DOHH2 (cell line): ENCODE measurements around the gene ZBTB1.
"Not testable (repeated sequence)": the region's sequence is repeated elsewhere in the genome, so short reads cannot be mapped to it uniquely, and the experiment has no call there.

Experiments
- H3F3A ChIP-seq: fragments of 200-600 bp; sonication (generic), shearing (Covaris generic); 2 replicates; pipeline ENCODE4 v1.6.0; 2016; ENCODE audit warnings: antibody characterized with exemption, mild to moderate bottlenecking; ENCODE audit not compliant: control insufficient read depth, insufficient read depth
- H3K27ac ChIP-seq: fragments of 200-600 bp; sonication (generic); 2 replicates; pipeline ENCODE4 v1.5.1; 2014; ENCODE audit warnings: low read depth, mild to moderate bottlenecking, low read length, moderate library complexity
- H3K27me3 ChIP-seq: fragments of 200-600 bp; sonication (generic); 2 replicates; pipeline ENCODE4 v1.6.1; 2014; ENCODE audit warnings: mild to moderate bottlenecking, low read length, mixed read lengths; ENCODE audit not compliant: control insufficient read depth
- H3K36me3 ChIP-seq: fragments of 200-600 bp; sonication (generic); 2 replicates; pipeline ENCODE4 v1.6.1; 2014; ENCODE audit warnings: mild to moderate bottlenecking, low read length, moderate library complexity, mixed read lengths; ENCODE audit not compliant: control insufficient read depth
- H3K4me1 ChIP-seq: fragments of 200-600 bp; sonication (generic); 2 replicates; pipeline ENCODE4 v1.6.1; 2014; ENCODE audit warnings: mild to moderate bottlenecking, low read length, mixed read lengths; ENCODE audit not compliant: control insufficient read depth
- H3K4me2 ChIP-seq: fragments of 200-600 bp; sonication (generic); 2 replicates; pipeline ENCODE4 v1.6.0; 2014; ENCODE audit warnings: mild to moderate bottlenecking, low read length, moderate library complexity
- H3K4me3 ChIP-seq: fragments of 200-600 bp; sonication (generic); 2 replicates; pipeline ENCODE4 v1.5.1; 2014; ENCODE audit warnings: mild to moderate bottlenecking, low read length, mixed read lengths
- H3K79me2 ChIP-seq: fragments of 200-600 bp; sonication (generic); 2 replicates; pipeline ENCODE4 v1.6.1; 2014; ENCODE audit warnings: mild to moderate bottlenecking, low read length, mixed read lengths; ENCODE audit not compliant: control insufficient read depth
- H3K9me2 ChIP-seq: fragments of 200-600 bp; sonication (generic); replicated peaks from 2 replicates; pipeline ENCODE4 v1.6.1; 2014; ENCODE audit warnings: mild to moderate bottlenecking, low read length, mixed read lengths; ENCODE audit not compliant: control insufficient read depth
- H3K9me3 ChIP-seq: fragments of 200-600 bp; sonication (generic); 2 replicates; pipeline ENCODE4 v1.6.1; 2014; ENCODE audit warnings: antibody characterized with exemption, low read length, mixed read lengths; ENCODE audit not compliant: control insufficient read depth, insufficient read depth
- H4K20me1 ChIP-seq: fragments of 200-600 bp; sonication (generic); 2 replicates; pipeline ENCODE4 v1.6.0; 2014; ENCODE audit warnings: low read depth, mild to moderate bottlenecking, antibody characterized with exemption, low read length, moderate library complexity; ENCODE audit not compliant: control insufficient read depth, insufficient read depth
- CTCF ChIP-seq: fragments of 200-600 bp; sonication (generic); IDR thresholded peaks from one replicate; pipeline ENCODE4 v1.5.1; 2014; ENCODE audit warnings: antibody characterized with exemption, mild to moderate bottlenecking, low read depth, low read length; ENCODE audit not compliant: poor library complexity, severe bottlenecking
- EZH2phosphoT487 ChIP-seq: fragments of 200-600 bp; sonication (generic); IDR thresholded peaks from 2 replicates; pipeline ENCODE4 v1.6.1; 2017; ENCODE audit warnings: borderline replicate concordance, mild to moderate bottlenecking, antibody characterized with exemption, low read length, moderate library complexity, mixed read lengths

Gene ZBTB1

GRCh38 chr14:64516969-64517368 lies 12.4 kb downstream of the ZBTB1 start:
- TF ChIP-seq EZH2phosphoT487 (no peak), CTCF (no peak)
- peaks cover 27% of the 10 kb centered on the region for H4K20me1 ChIP-seq
- peaks cover 36% of the 10 kb centered on the region for H3K36me3 ChIP-seq
- H3K9me2 ChIP-seq: no peaks in the 10 kb centered on the region
- H3K4me1 ChIP-seq: no peaks in the 10 kb centered on the region; the same call in 1 of the 2 replicates
- H3K27me3 ChIP-seq: no peaks in the 10 kb centered on the region
- H3K27ac ChIP-seq: no peak overlapping the region
- no peak overlapping the region for H3K4me3 ChIP-seq
- peaks cover 92% of the 10 kb centered on the region for H3K79me2 ChIP-seq
- 0 out of 2 replicates have a peak, but pooled peaks cover 3% of the 10 kb centered on the region for H3F3A ChIP-seq
- no peaks in the 10 kb centered on the region for H3K9me3 ChIP-seq
- H3K4me2 ChIP-seq: no peak overlapping the region

GRCh38 chr14:64517667-64518066 lies 13.1 kb downstream of the ZBTB1 start:
- not testable (repeated sequence) for H3K4me1 ChIP-seq, H3K9me2 ChIP-seq, H3K4me3 ChIP-seq, H3F3A ChIP-seq, H3K9me3 ChIP-seq, H3K27ac ChIP-seq, H3K4me2 ChIP-seq, H3K27me3 ChIP-seq
- Histone ChIP-seq H4K20me1 (peaks cover 21% of the 10 kb centered on the region), H3K36me3 (peaks cover 37% of the 10 kb centered on the region), H3K79me2 (peaks cover 87% of the 10 kb centered on the region)

- no peaks in the 10 kb centered on the region for H3K9me2 ChIP-seq
- H3K27me3 ChIP-seq: no peaks in the 10 kb centered on the region
- H3K79me2 ChIP-seq: peaks cover 87% of the 10 kb centered on the region
- H3F3A ChIP-seq: 0 out of 2 replicates have a peak, but pooled peaks cover 6% of the 10 kb centered on the region
- H3K9me3 ChIP-seq: no peaks in the 10 kb centered on the region
- TF ChIP-seq CTCF (no peak), EZH2phosphoT487 (no peak)
- H3K4me1 ChIP-seq: no peaks in the 10 kb centered on the region; the same call in 1 of the 2 replicates
- peaks cover 37% of the 10 kb centered on the region for H3K36me3 ChIP-seq
- peaks cover 16% of the 10 kb centered on the region; the same call in 1 of the 2 replicates for H4K20me1 ChIP-seq
- H3K4me3 ChIP-seq: no peak overlapping the region
- H3K27ac ChIP-seq: no peak overlapping the region
- no peak overlapping the region for H3K4me2 ChIP-seq
Measured at GRCh38 chr14:64518229-64518628, 13.7 kb downstream of the ZBTB1 start.

DNA sequence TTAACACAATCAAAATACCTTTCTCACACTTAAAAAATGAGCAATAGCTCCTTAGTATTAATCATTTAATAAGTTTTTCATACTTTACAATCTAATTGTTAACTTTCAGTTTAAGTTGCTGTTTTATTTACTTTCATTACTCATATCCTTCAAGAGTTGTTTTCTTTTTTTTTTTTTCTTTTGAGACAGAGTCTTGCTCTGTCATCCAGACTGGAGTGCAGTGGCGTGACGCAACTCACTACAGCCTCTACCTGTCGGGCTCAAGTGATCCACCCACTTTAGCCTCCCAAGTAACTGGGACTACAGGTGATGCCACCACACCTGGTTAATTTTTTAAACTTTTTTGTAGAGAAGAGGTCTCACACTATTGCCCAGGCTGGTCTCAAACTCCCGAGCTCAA lies 16.1 kb downstream of the ZBTB1 start:
- Histone ChIP-seq H3K9me3 (no peaks in the 10 kb centered on the region), H3F3A (peaks cover 11% of the 10 kb centered on the region; the same call in 1 of the 2 replicates), H4K20me1 (peaks cover 10% of the 10 kb centered on the region; the same call in 1 of the 2 replicates), H3K27ac (no peak overlapping the region), H3K4me3 (no peak overlapping the region), H3K9me2 (no peaks in the 10 kb centered on the region), H3K4me1 (no peaks in the 10 kb centered on the region), H3K4me2 (no peak overlapping the region), H3K36me3 (peaks cover 47% of the 10 kb centered on the region), H3K27me3 (no peaks in the 10 kb centered on the region), H3K79me2 (peaks cover 65% of the 10 kb centered on the region)
- no peak for TF ChIP-seq CTCF
- no peak for TF ChIP-seq EZH2phosphoT487
